ENCODE measurements around the gene ENPP3.

Gene ENPP3

DNA sequence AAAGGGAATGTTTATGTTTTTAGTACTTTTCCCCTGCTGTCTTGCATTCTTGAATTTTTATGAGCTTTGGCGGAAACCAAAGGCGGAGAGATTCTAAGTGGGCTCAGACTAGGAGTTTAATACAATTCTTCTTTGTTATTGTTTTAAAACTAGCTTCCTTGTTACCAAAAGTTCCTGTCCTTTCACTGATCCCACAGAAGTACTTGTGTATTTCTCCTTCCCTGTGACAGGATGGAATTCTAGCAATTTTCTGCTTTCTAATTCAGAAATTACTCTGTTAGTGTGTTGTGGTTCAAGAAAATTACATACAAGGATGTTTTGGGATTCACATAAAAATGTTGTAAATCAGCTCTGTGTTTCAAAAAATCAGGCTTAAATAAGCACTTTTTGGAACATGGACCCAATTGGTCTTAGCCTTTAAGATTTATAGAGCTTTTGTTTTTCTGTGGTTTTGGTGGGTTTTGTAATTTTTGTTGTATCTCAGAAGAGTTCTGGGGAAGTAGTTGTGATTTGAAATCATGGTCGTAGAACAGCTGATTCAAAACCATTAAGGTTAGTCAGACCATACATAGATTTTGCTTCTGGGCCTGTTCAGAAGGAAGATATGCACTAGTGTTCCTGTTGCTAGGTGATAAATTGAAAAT is 91.3 kb downstream of the ENPP3 start:
- Histone ChIP-seq H3K27me3 (ENCODE audit: insufficient read depth, poor library complexity, severe bottlenecking) (no peaks in the 10 kb centered on the region), H3K4me1 (ENCODE audit: insufficient read depth, poor library complexity, severe bottlenecking) (no peaks in the 10 kb centered on the region), H3K9me3 (ENCODE audit: severe bottlenecking) (no peaks in the 10 kb centered on the region), H3K36me3 (ENCODE audit: low read depth) (no peaks in the 10 kb centered on the region), H3K27ac (ENCODE audit: poor library complexity, severe bottlenecking) (no peak overlapping the region), H3K4me3 (ENCODE audit: severe bottlenecking) (no peak overlapping the region)
- TF ChIP-seq, protein P1, sequence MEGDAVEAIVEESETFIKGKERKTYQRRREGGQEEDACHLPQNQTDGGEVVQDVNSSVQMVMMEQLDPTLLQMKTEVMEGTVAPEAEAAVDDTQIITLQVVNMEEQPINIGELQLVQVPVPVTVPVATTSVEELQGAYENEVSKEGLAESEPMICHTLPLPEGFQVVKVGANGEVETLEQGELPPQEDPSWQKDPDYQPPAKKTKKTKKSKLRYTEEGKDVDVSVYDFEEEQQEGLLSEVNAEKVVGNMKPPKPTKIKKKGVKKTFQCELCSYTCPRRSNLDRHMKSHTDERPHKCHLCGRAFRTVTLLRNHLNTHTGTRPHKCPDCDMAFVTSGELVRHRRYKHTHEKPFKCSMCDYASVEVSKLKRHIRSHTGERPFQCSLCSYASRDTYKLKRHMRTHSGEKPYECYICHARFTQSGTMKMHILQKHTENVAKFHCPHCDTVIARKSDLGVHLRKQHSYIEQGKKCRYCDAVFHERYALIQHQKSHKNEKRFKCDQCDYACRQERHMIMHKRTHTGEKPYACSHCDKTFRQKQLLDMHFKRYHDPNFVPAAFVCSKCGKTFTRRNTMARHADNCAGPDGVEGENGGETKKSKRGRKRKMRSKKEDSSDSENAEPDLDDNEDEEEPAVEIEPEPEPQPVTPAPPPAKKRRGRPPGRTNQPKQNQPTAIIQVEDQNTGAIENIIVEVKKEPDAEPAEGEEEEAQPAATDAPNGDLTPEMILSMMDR (IDR thresholded peaks at IDR 0.05; ENCODE audit: poor library complexity, severe bottlenecking), result no peak
- DNase-seq (ENCODE audit: low spot score) (no peak), ATAC-seq (ENCODE audit: low read depth) (no peak)

DNA sequence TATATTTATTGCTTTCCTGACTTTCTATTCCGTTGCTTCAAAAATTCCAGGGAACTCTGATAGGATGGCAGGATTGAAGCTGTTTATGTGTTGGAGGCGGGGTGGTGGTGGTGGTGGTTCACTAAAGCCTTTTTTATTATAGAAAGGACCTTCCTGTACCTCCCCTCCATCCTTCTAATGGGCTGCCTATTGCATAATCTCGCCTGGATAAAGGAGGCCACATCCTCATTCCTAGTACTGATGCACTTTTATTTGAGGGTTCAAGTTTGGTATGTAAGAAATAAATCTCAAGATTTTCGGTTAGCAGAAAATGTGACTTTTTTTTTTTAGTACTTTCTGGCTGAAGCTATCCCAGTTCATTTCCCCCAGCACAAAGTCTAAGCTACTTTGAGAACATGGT is 92.4 kb downstream of the ENPP3 start:
- ATAC-seq (ENCODE audit: low read depth) (no peak), DNase-seq (ENCODE audit: low spot score) (no peak)
- Histone ChIP-seq H3K27ac (ENCODE audit: poor library complexity, severe bottlenecking) (no peak overlapping the region), H3K4me3 (ENCODE audit: severe bottlenecking) (no peak overlapping the region), H3K27me3 (ENCODE audit: insufficient read depth, poor library complexity, severe bottlenecking) (no peaks in the 10 kb centered on the region), H3K36me3 (ENCODE audit: low read depth) (no peaks in the 10 kb centered on the region), H3K4me1 (ENCODE audit: insufficient read depth, poor library complexity, severe bottlenecking) (no peaks in the 10 kb centered on the region), H3K9me3 (ENCODE audit: severe bottlenecking) (no peaks in the 10 kb centered on the region)
- TF ChIP-seq, protein P1 (IDR thresholded peaks at IDR 0.05; ENCODE audit: poor library complexity, severe bottlenecking), result no peak

DNA sequence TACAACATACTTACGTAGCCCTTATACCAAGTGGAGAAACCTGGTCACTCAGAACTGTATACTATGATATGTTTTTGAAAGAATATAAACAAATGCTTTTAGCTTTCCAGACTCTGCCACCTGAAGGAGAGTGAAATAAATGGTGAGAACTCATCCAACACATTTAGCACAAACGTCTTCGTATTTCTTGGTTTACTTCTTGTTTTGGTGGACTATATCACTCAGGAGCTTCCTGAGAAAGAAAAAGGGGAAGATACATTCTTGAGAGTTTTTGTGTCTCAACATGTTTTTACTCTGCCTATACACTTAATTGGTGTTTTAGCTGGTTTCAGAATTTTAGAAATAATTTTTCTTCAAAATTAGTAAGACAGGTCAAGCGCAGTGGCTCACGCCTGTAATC is 93.2 kb downstream of the ENPP3 start:
- H3K27ac ChIP-seq (ENCODE audit: poor library complexity, severe bottlenecking), result no peak overlapping the region
- DNase-seq (ENCODE audit: low spot score), result no peak
- TF ChIP-seq, protein P1 (IDR thresholded peaks at IDR 0.05; ENCODE audit: poor library complexity, severe bottlenecking), result no peak
- no peaks in the 10 kb centered on the region for H3K27me3 ChIP-seq (ENCODE audit: insufficient read depth, poor library complexity, severe bottlenecking)
- H3K4me1 ChIP-seq (ENCODE audit: insufficient read depth, poor library complexity, severe bottlenecking), result no peaks in the 10 kb centered on the region
- ATAC-seq (ENCODE audit: low read depth), result no peak
- H3K4me3 ChIP-seq (ENCODE audit: severe bottlenecking), result no peak overlapping the region
- no peaks in the 10 kb centered on the region for H3K36me3 ChIP-seq (ENCODE audit: low read depth)
- no peaks in the 10 kb centered on the region for H3K9me3 ChIP-seq (ENCODE audit: severe bottlenecking)

DNA sequence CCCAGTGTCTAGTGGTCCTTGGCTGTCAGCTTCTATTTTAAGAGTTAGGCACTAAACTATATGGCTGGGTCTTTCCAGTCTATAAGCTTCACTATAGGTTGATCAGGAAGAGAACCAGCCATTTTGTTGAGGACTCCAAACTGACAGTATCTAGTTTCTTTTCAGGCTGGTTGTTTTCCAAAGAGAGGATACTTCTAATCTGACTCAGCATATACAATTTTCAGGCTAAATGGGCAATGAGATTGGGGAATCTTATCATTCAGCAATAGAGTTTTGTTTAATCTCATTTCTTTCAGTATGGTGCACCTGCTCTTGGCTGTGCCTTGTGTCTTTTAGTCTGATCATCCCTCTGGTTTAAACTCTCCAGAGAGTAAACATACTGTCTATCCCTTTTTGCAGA is 94.1 kb downstream of the ENPP3 start:
- Histone ChIP-seq H3K36me3 (ENCODE audit: low read depth) (no peaks in the 10 kb centered on the region), H3K27ac (ENCODE audit: poor library complexity, severe bottlenecking) (no peak overlapping the region), H3K9me3 (ENCODE audit: severe bottlenecking) (no peaks in the 10 kb centered on the region), H3K27me3 (ENCODE audit: insufficient read depth, poor library complexity, severe bottlenecking) (no peaks in the 10 kb centered on the region), H3K4me1 (ENCODE audit: insufficient read depth, poor library complexity, severe bottlenecking) (no peaks in the 10 kb centered on the region), H3K4me3 (ENCODE audit: severe bottlenecking) (no peak overlapping the region)
- DNase-seq (ENCODE audit: low spot score) (no peak), ATAC-seq (ENCODE audit: low read depth) (no peak)
- TF ChIP-seq, protein P1 (IDR thresholded peaks at IDR 0.05; ENCODE audit: poor library complexity, severe bottlenecking), result no peak

DNA sequence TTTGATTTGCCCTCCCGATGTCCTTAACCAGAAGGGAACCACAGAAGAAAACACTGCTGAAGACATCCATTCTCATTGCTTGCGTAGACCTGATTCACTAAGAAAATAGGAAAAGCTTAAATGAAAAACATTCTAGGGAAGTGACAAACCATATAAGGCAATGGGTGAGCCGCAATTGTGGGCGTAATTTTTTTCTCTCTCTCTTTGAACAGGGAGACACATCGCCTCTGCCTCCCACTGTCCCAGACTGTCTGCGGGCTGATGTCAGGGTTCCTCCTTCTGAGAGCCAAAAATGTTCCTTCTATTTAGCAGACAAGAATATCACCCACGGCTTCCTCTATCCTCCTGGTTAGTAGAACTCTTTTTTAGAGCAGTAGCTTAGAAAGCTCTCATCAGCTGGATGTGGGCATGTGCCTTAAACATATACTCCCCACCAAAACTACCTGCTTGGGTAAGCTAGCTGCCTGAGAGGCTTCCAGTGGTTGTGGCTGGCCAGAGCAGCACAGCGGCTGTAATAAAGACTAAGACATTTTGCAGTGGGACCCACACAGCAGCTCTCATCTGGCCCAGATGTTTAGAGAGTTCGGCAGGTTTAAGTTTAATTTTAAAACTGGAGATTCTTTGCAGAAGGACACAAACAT is 96.4 kb downstream of the ENPP3 start:
- DNase-seq (ENCODE audit: low spot score) (no peak), ATAC-seq (ENCODE audit: low read depth) (no peak)
- TF ChIP-seq, protein P1 (IDR thresholded peaks at IDR 0.05; ENCODE audit: poor library complexity, severe bottlenecking), result no peak
- no peak overlapping the region for H3K27ac ChIP-seq (ENCODE audit: poor library complexity, severe bottlenecking)
- H3K4me1 ChIP-seq (ENCODE audit: insufficient read depth, poor library complexity, severe bottlenecking), result no peaks in the 10 kb centered on the region
- H3K36me3 ChIP-seq (ENCODE audit: low read depth), result no peaks in the 10 kb centered on the region
- H3K9me3 ChIP-seq (ENCODE audit: severe bottlenecking), result no peaks in the 10 kb centered on the region
- no peak overlapping the region for H3K4me3 ChIP-seq (ENCODE audit: severe bottlenecking)
- no peaks in the 10 kb centered on the region for H3K27me3 ChIP-seq (ENCODE audit: insufficient read depth, poor library complexity, severe bottlenecking)
